H1 (cell line): ENCODE measurements around the gene VN1R5. TPM values are rescaled to one million over a fixed set of nuclear protein-coding genes. Genes with fewer than 3 reads are reported as not detected.

Experiments
- CTBP2 ChIP-seq: IDR thresholded peaks from 2 replicates; pipeline ENCODE4 v1.7.0; 2011; ENCODE audit warnings: borderline replicate concordance, mild to moderate bottlenecking, moderate library complexity, mixed read lengths, low read length; ENCODE audit not compliant: insufficient read depth, insufficient read length
- CTCF ChIP-seq, 3 experiments: IDR thresholded peaks; 1 replicate in 2 of 3; 2 replicates in 1 of 3; pipeline versions ENCODE4 v1.5.1 to v1.6.1; 2011; ENCODE audit warnings: low read length in 3 of 3, mild to moderate bottlenecking in 3 of 3, inconsistent platforms in 2 of 3, low read depth in 1 of 3, moderate library complexity in 1 of 3; ENCODE audit not compliant: insufficient read depth in 1 of 3; ENCODE audit errors: control extremely low read depth in 1 of 3
- polyA plus RNA-seq, 7 experiments: library from polyadenylated mRNA; depleted of rRNA in 3 of 7; stranded (reverse) in 5 of 7; unstranded in 2 of 7; fragments of >200 nt in 5 of 7; fragments of 200-250 nt in 2 of 7; gene quantifications; 1 replicate in 5 of 7; 2 replicates in 1 of 7; 4 replicates in 1 of 7; pipeline versions ENCODE4 v1.2.1 to v1.2.3, GENCODE V29; 2011 to 2013; ENCODE audit warnings: missing spikeins in 2 of 7, mixed read lengths in 2 of 7
- small RNA-seq: library from polyadenylated mRNA; stranded (forward); fragments of <200 nt; extraction: miRNeasy Mini kit (QIAGEN cat#:217004); gene quantifications from one replicate; pipeline ENCODE3, GENCODE V24; 2013; ENCODE audit not compliant: insufficient read depth
- total RNA-seq: library from RNA; stranded (reverse); fragmentation: NEBNext Ultra II Directional; extraction: Animal tissue kit (Norgen Biotek cat#: 25700); gene quantifications from 2 replicates; pipeline ENCODE4 v1.2.1, GENCODE V29; 2021

VN1R5 gene
- total and polyA plus RNA-seq, 2 of the 8 experiments (the other 6 are each of a cell fraction or from before 2014, with no cell fraction given), result not detected

- TF ChIP-seq CTBP2 (no peak), CTCF (IDR thresholded peaks at IDR 0.05; ENCODE audit: control extremely low read depth in 1 of 3, insufficient read depth in 1 of 3, low read depth in 1 of 3, low read length in 3 of 3) (no peak)
These were observed 48.2 kb downstream of the VN1R5 start (continued) for GRCh38 chr1:247304031-247304430.

Small RNA genes within 50 kb of the gene (small RNA-seq; reads per million reads assigned to genes)
- gene RF00019, result not detected

Other genes with a start within 250 kb of the VN1R5 start
- gene ZNF695, start 248.0 kb upstream of the VN1R5 start, total RNA-seq, result 25.6 and 27.0 TPM in 2 replicates
- gene ZNF695, start 248.0 kb upstream of the VN1R5 start, polyA plus RNA-seq (2011; rRNA removed), result 9.2 and 10.2 TPM in 2 replicates
- gene ZNF670, start 177.3 kb upstream of the VN1R5 start, total RNA-seq, result 11.7 and 15.4 TPM in 2 replicates
- 1.5 and 2.8 TPM in 2 replicates for gene ZNF670, start 177.3 kb upstream of the VN1R5 start, polyA plus RNA-seq (2011; rRNA removed)
- gene ZNF669, start 151.7 kb upstream of the VN1R5 start, total RNA-seq, result 19.6 and 20.3 TPM in 2 replicates
- 3.8 and 4.8 TPM in 2 replicates for gene ZNF669, start 151.7 kb upstream of the VN1R5 start, polyA plus RNA-seq (2011; rRNA removed)
- gene ZNF124, start 84.1 kb upstream of the VN1R5 start, total RNA-seq, result 35.6 and 39.9 TPM in 2 replicates
- 3.6 and 4.6 TPM in 2 replicates for gene ZNF124, start 84.1 kb upstream of the VN1R5 start, polyA plus RNA-seq (2011; rRNA removed)
- 64.2 and 71.4 TPM in 2 replicates for gene ZNF496, start 75.8 kb downstream of the VN1R5 start, total RNA-seq
- 27.9 and 37.9 TPM in 2 replicates for gene ZNF496, start 75.8 kb downstream of the VN1R5 start, polyA plus RNA-seq (2011; rRNA removed)
- gene NLRP3, start 160.1 kb downstream of the VN1R5 start, total RNA-seq, result 0.19 and 0.23 TPM in 2 replicates
- 0.03 and 0.05 TPM in 2 replicates for gene NLRP3, start 160.1 kb downstream of the VN1R5 start, polyA plus RNA-seq (2011; rRNA removed)
- not detected in 2 replicates for gene OR2B11, start 202.0 kb downstream of the VN1R5 start, total RNA-seq
- gene OR2B11, start 202.0 kb downstream of the VN1R5 start, polyA plus RNA-seq (2011; rRNA removed), result not detected in 2 replicates